GM21423 (cell line): Measurements from ENCODE around the gene TMEM132C.

Experiments used
- ATAC-seq: cut with Tn5 transposase; IDR thresholded peaks from one replicate; pipeline ENCODE4 v1.9.1; 2021; ENCODE audit warnings: mild to moderate bottlenecking, moderate library complexity; ENCODE audit not compliant: unreplicated experiment

Gene TMEM132C

GRCh38 chr12:128415036-128415560 is 148.1 kb downstream of the TMEM132C start:
- ATAC-seq = no peak

- ATAC-seq = no peak
These were observed 152.0 kb downstream of the TMEM132C start for GRCh38 chr12:128418944-128419343.

- no peak for ATAC-seq
These were observed 153.2 kb downstream of the TMEM132C start for GRCh38 chr12:128420163-128420562.

DNA sequence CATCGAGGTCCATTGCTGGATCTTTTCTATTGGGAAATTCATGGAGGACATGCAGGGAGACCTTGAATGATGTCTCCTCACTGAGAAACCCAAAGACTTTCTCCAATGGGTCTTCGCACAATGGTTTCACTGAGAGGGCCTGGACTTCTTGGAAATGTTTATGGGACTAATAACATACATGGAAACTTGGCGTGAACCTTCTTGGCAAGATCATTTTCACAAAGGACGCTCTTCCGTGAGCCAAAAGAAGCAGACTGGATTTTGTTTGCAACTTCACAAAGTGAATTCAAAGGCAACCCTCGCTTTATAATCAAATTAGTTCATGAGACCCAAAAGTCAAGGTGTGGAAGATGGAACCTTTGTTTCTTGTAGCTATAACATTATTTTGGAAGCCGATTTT is 154.4 kb downstream of the TMEM132C start:
- no peak for ATAC-seq

GRCh38 chr12:128423205-128423604 is 156.2 kb downstream of the TMEM132C start:
- no peak for ATAC-seq

GRCh38 chr12:128424931-128425431 is 158.0 kb downstream of the TMEM132C start:
- ATAC-seq = no peak

DNA sequence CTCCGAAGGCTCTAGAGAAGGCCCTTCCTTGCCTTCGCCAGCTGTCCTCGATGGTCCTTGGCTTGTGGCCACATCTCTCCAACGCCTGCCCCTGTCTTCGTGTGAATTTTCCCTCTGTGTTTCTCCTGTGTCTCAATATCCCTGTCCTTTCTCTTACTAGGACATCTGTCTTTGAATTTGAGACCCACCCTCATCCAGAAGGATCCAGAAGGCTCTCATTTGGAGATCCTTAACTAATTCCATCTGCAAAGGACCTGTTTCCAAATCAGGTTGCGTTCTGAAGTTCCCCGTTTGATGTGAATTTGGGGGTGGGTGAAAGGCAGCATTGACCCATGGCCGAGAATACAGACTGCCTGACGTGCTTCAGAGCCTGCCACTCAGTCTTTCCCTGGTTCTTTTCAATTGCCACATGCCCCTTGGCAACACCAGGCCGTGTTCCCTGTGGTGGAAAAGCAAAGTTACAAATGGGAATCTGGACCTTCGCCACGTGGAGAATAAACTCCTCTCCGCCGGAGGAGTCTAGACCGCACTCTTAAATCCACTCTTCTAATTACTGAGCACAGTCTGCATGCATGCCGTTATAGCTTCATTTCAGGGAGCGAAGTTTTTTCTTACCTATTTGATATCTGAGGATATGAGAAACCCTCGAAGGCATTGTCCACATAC is 158.8 kb downstream of the TMEM132C start:
- ATAC-seq = no peak

GRCh38 chr12:128426511-128426910 is 159.5 kb downstream of the TMEM132C start:
- no peak for ATAC-seq

GRCh38 chr12:128439796-128440195 is 172.8 kb downstream of the TMEM132C start:
- no peak for ATAC-seq

- ATAC-seq = no peak
These were observed 175.1 kb downstream of the TMEM132C start for GRCh38 chr12:128442096-128442495.

DNA sequence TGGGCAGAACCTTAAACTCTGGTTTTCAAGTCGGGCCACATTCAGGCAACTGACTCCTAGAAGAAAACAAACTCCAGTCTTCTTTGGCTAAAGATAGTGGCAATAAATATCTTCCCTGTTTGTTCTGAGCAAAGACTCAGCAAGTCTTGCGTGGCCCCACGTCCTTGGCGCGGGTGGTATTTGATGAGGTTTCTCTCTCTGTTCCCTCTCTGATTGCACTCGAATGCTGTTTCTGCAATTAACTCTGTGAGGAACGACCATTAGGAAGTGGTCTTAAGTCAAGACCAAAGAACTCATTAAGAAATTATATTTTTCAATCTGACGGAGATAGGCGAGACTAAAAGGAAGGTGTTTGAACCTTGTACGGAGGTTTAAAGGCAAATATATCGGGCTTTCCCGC is 177.6 kb downstream of the TMEM132C start:
- no peak for ATAC-seq

DNA sequence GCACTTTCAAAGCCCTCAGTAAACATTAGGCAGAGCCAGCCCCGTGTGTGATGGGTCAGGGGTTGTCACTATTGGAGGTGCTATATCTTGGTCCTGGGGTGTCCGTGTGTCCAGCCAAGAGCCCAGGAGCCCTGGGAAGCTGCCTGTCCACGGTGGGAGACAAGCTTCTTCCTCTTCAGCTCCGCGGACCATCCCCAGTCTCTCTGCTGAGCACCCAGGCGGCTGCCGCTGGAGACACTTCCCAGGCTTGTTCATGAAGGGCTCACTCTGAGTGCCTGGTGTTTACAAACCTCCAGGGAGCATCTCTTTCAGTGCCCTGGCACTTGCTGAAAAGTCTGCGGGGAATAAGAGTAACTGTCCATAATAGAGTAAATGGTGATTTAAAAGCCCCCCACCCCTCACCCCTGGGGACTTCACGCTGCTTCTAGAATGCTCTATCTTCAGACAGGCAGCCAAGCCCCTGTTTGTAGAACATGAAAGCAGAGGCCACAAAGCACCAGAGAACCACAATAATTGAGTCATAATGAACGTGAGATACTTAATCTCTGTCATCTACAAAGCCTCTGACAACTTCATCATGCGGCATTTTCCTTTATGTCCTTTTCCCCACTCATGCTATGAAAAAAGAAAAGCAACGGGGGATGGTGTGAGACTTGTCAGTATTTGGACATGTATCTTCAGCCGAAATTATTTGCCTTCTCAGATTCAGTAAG is 178.6 kb downstream of the TMEM132C start:
- ATAC-seq = no peak

GRCh38 chr12:128449146-128449894 is 182.3 kb downstream of the TMEM132C start:
- ATAC-seq = no peak

DNA sequence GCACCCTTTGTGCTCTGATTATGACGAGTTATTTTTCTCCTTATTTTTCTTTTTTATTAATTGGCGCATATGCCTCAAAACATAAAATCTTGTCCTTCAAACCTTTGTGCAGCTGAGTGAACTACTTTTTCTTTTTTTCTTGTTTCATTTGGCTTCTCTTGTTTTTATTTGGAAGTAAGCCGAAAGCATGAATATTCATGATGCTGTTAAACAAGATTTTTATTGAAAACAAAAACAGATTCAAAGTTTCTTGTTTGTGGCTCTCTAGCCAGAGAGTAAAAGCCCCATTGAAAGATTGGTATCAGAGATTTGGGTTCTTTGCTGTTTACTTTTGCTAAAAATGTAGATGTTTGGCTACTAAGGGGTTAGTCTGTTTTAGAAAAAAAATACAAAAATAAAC is 183.8 kb downstream of the TMEM132C start:
- ATAC-seq = no peak

GRCh38 chr12:128455851-128456250 is 188.9 kb downstream of the TMEM132C start:
- ATAC-seq = no peak

DNA sequence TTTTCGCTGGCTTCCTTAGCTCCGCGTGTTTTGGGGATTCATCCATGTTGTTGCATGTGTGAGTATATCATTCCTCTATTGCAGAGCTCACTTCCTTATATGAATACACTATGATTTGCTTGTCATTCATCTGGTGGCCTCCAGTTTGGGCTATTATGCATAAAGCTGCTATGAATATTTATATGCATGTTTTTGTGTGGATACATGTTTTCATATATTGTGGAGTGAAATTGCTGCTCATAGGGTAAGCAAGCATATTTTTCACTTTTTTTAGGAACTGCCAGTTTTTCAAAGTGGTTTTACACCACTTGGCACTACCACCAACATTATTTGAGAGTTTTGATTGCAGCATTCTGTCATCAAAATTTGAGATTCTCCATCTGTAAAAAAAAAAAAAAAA is 190.0 kb downstream of the TMEM132C start:
- no peak for ATAC-seq

- ATAC-seq = no peak
These were observed 191.5 kb downstream of the TMEM132C start for GRCh38 chr12:128458301-128458974.

GRCh38 chr12:128459067-128459466 is 192.1 kb downstream of the TMEM132C start:
- no peak for ATAC-seq

- no peak for ATAC-seq
These were observed 196.9 kb downstream of the TMEM132C start for GRCh38 chr12:128463881-128464280.

DNA sequence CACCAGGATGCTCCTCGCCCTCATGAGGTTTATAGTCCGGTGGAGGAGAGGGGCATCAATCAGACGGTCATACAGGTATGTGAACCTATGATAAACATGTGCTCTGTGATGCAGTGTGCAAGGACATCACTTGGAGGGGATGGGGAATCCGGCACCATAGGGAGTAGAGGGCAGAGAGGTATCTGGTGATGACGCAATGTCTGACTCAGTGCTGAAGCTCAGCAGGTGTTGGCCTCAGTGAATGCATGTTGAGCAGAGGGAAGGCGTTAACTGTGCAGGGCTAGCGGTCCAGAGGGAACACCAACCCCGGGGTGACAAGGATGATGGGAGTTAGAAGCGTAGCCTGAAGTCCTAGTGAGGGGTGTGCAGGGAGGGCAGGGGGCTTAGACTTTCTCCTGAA is 200.9 kb downstream of the TMEM132C start:
- no peak for ATAC-seq

DNA sequence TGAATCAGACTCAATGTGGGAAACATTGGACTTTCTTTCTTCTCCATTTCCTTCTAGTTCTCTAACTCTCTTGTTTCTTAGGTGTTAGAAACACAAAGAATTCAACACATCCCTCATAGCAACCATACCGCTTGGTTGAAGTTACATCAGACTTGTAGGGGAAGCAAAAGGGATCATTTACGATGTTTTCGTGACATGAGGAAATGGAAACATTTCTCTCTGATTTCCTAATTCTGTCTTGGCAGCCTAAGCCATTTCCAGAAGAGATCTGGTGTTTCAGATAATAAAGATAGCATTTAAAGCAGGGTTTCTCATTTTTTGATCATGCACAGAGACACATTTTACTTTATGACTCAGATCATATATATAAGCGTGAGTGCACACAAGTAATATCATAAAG is 202.0 kb downstream of the TMEM132C start:
- ATAC-seq = no peak
